NCI-H2171 (cell line): Measurements from ENCODE around the gene TRAK2.
"Not testable (repeated sequence)": the region's sequence is repeated elsewhere in the genome, so short reads cannot be mapped to it uniquely, and the experiment has no call there.

ENCODE experiments used
- DNase-seq: peaks from one replicate; lab custom pipeline; 2025; lab: John Stamatoyannopoulos, UW

Gene TRAK2

DNA sequence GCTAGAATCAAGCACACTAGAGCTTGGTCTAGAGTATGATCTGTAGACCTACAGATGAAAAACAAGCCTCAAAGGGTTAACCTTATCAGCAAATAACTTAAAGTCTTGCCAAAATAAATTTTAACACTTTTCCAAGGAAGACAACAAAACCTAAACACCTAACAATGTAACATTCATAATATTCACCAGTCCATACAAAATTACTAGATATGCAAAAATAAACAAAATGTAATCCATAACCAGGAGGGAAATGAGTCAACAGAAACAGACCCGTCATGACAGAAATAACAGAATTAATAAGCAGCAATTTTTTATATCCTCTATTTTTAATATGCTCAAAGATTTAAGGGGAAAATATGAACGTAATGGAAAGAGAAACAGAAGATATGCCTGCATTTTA lies 36.1 kb downstream of the TRAK2 start:
- DNase-seq = no peak

GRCh38 chr2:201414099-201415023 lies 36.9 kb downstream of the TRAK2 start:
- no peak for DNase-seq

DNA sequence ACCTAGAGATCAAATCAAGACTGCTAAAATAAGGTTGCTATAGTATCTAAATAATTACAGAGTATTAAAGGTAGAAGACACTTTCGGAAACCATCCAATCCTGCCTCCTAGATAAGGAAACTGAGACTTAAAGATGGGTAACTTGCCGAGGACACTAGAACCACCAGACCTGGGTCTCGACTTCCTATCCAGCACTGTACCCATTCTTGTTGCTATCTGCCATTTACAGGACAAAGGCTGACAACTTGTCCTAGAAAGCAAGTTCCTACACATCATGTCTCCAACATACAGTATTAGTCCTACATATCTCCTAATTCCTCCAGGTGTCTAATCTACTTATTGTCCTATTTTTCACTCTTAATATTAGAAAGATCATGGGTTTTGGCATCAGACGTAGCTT lies 37.7 kb downstream of the TRAK2 start:
- DNase-seq = no peak

DNA sequence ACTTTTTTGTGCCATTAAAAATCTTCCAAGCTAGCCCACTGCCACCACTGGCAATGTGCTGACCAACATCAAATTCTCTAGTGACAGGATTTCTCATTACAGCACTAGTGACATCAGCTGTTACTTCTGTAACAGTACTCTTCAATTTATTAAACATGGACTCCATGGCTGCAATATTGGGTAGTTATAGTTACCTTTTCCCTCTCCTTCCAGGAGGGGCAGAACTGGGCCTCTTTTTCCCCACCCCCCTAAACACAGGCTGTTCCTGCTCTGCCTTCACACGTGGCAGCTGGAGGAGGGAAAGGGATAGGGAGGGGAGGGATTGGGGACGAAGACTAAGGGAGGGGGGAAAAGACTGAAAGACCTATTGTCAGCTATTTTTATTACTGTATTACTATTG lies 38.1 kb downstream of the TRAK2 start:
- no peak for DNase-seq

DNA sequence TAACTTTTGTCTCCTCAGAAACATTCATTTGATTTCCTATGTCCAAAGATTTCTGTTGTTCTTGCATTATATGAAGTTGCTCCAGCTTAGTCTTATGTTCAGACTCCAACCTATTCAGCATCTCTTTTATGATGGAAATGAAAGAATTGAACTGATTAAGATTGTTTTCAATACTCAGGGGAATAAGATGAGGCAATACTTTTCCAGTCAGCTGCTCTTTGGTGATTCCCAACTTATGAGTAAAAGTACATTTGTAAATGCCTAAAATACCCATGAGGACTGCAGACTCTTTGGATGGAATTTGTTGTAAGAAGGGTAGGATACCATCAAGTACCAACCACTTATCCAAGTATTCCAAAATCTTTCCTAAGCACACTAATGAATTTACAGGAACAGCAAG lies 39.8 kb downstream of the TRAK2 start:
- no peak for DNase-seq

GRCh38 chr2:201408931-201409330 lies 42.3 kb downstream of the TRAK2 start:
- no peak for DNase-seq

DNA sequence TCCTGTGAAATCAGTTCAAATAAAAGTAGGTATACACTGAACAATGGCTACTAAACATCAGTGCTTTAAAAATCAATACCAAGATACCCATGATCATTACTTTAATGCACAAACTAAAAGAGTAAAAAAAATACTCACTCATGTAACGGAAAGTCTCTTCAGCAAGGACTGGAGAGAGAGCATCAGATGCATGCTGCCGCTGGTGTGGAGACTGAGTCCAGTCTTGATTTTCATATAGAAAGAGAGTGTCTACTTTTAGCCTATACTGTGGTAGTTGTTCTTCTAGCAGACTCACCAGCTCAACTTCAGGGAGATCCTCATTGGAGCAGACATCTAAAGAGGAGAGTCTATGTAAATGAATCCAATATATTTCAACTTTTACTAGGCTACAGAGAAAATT lies 44.0 kb downstream of the TRAK2 start:
- no peak for DNase-seq

- DNase-seq = no peak
Observed at GRCh38 chr2:201406077-201406662, 45.1 kb downstream of the TRAK2 start.

DNA sequence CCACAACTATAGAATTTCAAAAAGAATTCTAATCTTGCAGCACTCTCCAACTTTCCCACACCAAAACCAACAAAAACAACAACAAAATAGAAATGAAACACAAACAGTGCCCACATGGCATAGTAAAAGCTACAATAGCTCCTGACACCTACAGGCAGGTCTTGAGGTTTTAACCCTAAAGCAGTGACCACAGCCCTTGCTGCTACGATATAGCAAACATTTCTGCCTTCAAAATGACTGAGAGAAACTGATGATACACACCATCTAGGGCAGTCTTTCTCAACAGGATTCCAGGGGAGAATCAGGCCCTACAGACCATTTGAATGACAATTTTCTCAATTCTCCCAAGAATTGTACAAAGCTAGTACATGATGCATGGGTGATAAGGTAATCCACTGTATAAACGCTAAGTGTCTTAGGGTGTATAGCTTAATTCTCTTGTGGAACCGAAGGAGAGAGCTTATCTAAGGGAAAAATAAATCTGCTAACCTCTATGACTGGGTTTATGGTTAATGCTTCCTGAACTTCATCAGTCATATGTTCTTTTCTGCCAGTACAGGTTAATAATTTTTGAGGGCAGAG lies 46.5 kb downstream of the TRAK2 start:
- DNase-seq = no peak

DNA sequence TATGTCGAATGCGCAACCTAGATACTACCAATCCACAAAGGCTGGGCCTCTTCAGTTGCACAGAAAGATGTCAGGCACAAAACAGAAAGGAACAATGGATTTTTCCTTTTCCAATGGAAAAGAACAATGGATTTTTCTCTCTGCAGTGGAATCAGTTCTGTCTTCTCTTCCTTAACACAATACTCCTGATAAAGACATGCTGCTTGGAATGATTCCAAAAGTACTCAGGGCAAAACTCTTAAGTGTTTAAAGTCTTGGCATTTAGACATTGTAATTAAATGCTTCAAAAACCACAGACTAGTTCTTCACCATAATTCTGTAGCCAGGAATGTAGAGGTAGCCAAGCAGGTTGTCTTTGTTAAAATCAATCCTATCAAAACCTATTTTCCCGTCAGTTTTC lies 47.4 kb downstream of the TRAK2 start:
- DNase-seq = no peak

GRCh38 chr2:201402651-201403562 lies 48.4 kb downstream of the TRAK2 start:
- DNase-seq = no peak

GRCh38 chr2:201401815-201402214 lies 49.4 kb downstream of the TRAK2 start:
- no peak for DNase-seq

- no peak for DNase-seq
Observed at GRCh38 chr2:201396595-201396994, 54.7 kb downstream of the TRAK2 start.

DNA sequence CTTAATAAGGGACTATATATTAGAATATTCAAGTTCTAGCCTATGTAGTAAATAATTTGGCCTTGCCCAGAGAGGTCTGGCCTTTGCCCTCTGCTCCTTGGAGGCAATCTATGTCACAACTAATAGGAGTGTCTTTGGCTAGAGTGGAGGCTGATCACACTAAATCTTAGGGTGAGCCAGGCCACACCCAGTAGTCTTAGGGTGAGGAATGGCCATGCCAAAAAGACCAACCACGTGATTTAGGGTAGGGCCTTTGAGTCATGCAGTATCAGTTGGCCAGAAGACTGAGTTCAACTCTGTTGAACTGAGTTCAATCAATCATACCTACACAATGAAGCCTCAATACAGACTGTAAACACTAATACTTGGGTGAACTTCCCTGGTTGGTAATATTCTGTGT lies 68.1 kb downstream of the TRAK2 start:
- no peak for DNase-seq

DNA sequence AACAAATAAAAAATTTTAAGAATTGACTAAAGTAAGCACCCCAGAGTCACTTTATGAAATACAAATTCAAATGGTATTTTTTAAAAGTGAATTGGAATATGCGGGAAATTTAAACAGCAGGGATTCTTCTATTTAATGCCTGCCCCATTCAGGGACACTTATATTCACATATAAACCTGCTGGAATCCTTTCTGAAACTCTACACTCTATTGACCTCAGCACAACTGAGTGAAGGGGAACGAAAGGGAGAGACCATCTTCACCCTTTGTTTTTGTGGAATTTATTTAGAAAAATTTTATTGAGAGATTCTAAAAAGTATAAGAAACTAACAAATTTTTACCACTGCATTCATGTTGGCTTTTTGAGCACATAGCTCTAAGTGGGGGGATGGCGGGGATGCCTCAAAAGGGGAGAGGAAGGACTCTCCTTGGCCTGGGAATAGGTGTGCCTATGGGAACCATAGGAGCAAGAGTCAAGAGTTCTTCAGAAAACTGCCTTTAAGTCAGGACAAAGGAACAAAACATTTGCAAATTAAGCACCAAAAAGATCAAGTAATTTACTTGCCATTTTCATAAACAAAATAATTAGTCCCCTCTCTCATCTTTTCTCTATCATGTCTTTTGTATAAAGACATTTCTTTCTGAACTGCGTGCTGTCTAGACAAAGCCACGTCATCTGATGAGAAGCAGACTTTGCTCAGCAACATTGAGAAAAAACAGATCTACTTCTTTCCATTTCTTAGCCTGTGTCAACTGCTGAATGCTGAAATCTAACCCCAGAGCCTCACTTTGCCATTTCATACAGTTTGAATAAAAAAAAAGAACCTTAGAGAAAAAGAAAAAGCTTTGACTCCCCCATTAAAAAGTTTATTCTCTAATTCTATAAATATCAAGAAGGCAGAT lies 72.5 kb downstream of the TRAK2 start:
- DNase-seq = no peak

DNA sequence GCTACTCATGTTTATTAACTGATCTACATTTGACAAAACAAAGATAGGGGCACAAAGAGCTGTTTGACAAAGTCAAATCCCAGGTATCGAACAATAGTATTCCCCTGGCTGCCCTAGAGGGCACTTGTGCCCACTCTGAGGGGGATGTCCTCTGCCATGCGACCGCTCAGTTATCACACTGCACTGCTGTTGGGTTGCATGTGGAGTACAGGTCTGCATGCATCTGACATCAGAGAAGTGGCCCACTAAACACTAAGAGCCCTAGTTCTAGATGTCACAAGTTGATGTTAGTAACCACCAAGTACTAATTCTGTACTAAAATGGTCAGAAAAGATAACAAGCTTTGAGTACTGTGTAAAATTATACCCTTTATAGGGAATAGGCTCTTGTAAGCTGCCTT lies 74.0 kb downstream of the TRAK2 start:
- DNase-seq = no peak

DNA sequence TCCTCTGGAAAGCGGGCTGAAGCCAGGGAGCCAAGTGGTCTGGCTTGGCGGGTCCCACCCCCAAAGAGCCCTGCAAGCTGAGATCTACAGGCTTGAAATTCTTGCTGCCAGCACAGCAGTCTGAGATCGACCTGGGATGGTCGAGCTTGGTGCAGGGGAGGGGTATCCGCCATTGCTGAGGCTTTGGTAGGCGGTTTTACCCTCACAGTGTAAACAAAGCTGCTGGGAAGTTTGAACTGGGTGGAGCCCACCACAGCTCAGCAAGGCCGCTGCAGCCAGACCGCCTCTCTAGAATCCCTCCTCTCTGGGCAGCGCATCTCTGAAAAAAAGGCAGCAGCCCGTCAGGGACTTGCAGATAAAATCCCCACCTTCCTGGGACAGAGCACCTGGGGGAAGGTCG lies 81.5 kb downstream of the TRAK2 start:
- DNase-seq = no peak

- DNase-seq = not testable (repeated sequence)
Observed at GRCh38 chr2:201369318-201369717, 81.9 kb downstream of the TRAK2 start.

DNA sequence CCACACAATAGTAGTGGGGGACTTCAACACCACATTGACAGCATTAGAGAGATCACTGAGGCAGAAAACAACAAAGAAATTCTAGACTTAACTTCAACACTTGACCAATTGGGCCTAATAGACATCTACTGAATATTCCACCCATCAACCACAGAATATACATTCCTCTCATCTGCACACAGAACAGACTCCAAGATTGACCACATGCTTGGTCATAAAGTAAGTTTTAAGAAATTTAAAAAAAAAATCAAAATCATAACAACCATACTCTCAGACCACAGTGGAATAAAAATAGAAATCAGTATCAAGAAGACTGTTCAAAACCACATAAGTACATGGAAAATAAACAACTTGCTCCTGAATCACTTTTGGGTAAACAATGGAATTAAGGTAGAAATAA lies 85.1 kb downstream of the TRAK2 start:
- DNase-seq = no peak

- DNase-seq = peak; percentile 18
Observed at GRCh38 chr2:201363857-201364560, 87.2 kb downstream of the TRAK2 start.

GRCh38 chr2:201362396-201362795 lies 88.9 kb downstream of the TRAK2 start:
- DNase-seq = no peak
